ENCODE measurements around the gene SAFB. TPM values are rescaled to one million over a fixed set of nuclear protein-coding genes. Genes with fewer than 3 reads are reported as not detected.
A peak's percentile ranks its signal among the peaks of the same experiment; 100 is the strongest.

Gene SAFB
- total and polyA plus RNA-seq, 2 of the 13 experiments (the other 11 are each of a cell fraction or from before 2014, with no cell fraction given), result 21.0 to 28.4 TPM

- TF ChIP-seq ZNF737 (CRISPR knock-in tag; IDR thresholded peaks at IDR 0.05; ENCODE audit: borderline replicate concordance) (no peak), IRF9 (CRISPR knock-in tag; IDR thresholded peaks at IDR 0.05; ENCODE audit: borderline replicate concordance) (no peak), ZFP91 (CRISPR knock-in tag; IDR thresholded peaks at IDR 0.05; ENCODE audit: borderline replicate concordance) (no peak; the same call in 1 of the 2 replicates), TAF1 (CRISPR knock-in tag; IDR thresholded peaks at IDR 0.05) (no peak), E2F1 (CRISPR knock-in tag; IDR thresholded peaks at IDR 0.05) (no peak), HMGXB3 (CRISPR knock-in tag; IDR thresholded peaks at IDR 0.05; ENCODE audit: borderline replicate concordance) (no peak; the same call in 1 of the 2 replicates), ZNF205 (CRISPR knock-in tag; IDR thresholded peaks at IDR 0.05) (no peak), ZNF83 (CRISPR knock-in tag; IDR thresholded peaks at IDR 0.05; ENCODE audit: borderline replicate concordance) (no peak), ZNF138 (CRISPR knock-in tag; IDR thresholded peaks at IDR 0.05; ENCODE audit: low read depth) (0 out of 2 replicates have a peak, but pooled peaks have one; percentile 36), ZNF576 (CRISPR knock-in tag; IDR thresholded peaks at IDR 0.05) (no peak), ZNF251 (CRISPR knock-in tag; IDR thresholded peaks at IDR 0.05) (no peak), ZNF724P (CRISPR knock-in tag; IDR thresholded peaks at IDR 0.05; ENCODE audit: borderline replicate concordance) (no peak), ZSCAN31 (CRISPR knock-in tag; IDR thresholded peaks at IDR 0.05; ENCODE audit: low read depth) (0 out of 2 replicates have a peak, but pooled peaks have one; percentile 40), ZNF101 (CRISPR knock-in tag; IDR thresholded peaks at IDR 0.05; ENCODE audit: borderline replicate concordance, low read depth) (no peak), ZNF607 (CRISPR knock-in tag; IDR thresholded peaks at IDR 0.05; ENCODE audit: borderline replicate concordance) (no peak), RNF219 (CRISPR knock-in tag; IDR thresholded peaks at IDR 0.05) (no peak), CEBPB (IDR thresholded peaks at IDR 0.05; ENCODE audit: borderline replicate concordance, low read depth, low read length) (no peak)
Observed at GRCh38 chr19:5686647-5687359, 63.9 kb downstream of the SAFB start (continued).
